Measurements from ENCODE around the gene KIAA1671.

DNA sequence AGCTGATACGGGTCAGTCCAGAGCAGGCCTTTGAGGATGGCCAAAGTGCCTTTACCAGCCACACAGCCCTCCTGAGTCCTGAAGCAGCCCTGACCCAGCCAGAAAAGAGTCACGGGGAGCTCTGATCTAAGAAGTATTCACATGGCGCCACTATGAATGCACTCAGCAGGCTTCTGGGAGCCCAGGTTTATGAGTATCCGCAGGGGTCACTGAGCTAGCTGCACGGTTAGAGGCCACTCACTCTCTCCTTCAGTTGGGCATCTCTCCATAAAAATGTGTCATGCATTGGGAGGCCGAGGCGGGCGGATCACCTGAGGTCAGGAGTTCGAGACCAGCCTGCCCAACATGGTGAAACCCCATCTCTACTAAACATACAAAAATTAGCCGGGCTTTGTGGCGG lies 10.3 kb downstream of the KIAA1671 start:
- TF ChIP-seq, protein P1, sequence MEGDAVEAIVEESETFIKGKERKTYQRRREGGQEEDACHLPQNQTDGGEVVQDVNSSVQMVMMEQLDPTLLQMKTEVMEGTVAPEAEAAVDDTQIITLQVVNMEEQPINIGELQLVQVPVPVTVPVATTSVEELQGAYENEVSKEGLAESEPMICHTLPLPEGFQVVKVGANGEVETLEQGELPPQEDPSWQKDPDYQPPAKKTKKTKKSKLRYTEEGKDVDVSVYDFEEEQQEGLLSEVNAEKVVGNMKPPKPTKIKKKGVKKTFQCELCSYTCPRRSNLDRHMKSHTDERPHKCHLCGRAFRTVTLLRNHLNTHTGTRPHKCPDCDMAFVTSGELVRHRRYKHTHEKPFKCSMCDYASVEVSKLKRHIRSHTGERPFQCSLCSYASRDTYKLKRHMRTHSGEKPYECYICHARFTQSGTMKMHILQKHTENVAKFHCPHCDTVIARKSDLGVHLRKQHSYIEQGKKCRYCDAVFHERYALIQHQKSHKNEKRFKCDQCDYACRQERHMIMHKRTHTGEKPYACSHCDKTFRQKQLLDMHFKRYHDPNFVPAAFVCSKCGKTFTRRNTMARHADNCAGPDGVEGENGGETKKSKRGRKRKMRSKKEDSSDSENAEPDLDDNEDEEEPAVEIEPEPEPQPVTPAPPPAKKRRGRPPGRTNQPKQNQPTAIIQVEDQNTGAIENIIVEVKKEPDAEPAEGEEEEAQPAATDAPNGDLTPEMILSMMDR (IDR thresholded peaks at IDR 0.05): no peak
- no peak for TF ChIP-seq POLR2AphosphoS5 (IDR thresholded peaks at IDR 0.05)
- no peak for TF ChIP-seq POLR2A (IDR thresholded peaks at IDR 0.05)
- no peak for TF ChIP-seq EP300 (IDR thresholded peaks at IDR 0.05)
